ENCODE measurements around the gene PCDHGA1. TPM values are rescaled to one million over a fixed set of nuclear protein-coding genes. Genes with fewer than 3 reads are reported as not detected.

Gene PCDHGA1
- total and polyA plus RNA-seq, 2 donors (not counting 1 experiment from before 2014, with no cell fraction given) = 0.06 to 0.64 TPM

- 27% methylated on average over 24 of the region's 24 CpGs for WGBS (ENCODE audit: insufficient coverage)
- no peak overlapping the region for H3K27ac ChIP-seq (ENCODE audit: low read length in 2 of 2)
- ChIA-PET POLR2A (no interaction called here), CTCF (interaction anchor here (0.6 to 5.0 kb wide), 10 partner anchors 9 to 81 kb away, joined by 3 to 65 read pairs (median 7); partner anchors contain the start of genes PCDHGA10, PCDHGA11 and PCDHGA12)
- DNase-seq = peak; percentile 12
- intact Hi-C loops (cut with micrococcal nuclease) = loop anchor here (2.0 kb wide), 1 partner anchor 34 kb away; no protein-coding TSS in a partner anchor
- H3K36me3 ChIP-seq (replicated peaks in 1 of 2; ENCODE audit: control extremely low read depth in 1 of 2, control insufficient read depth in 1 of 2, extremely low read depth in 1 of 2, insufficient read depth in 2 of 2, low read length in 1 of 2) = no peaks in the 10 kb centered on the region
- Mint-ChIP-seq H3K4me1 (peaks cover 29% of the 10 kb centered on the region), H3K4me3 (peak overlapping the region; percentile 95), H3K9me3 (ENCODE audit: insufficient read depth) (no peaks in the 10 kb centered on the region), H3K27ac (no peak overlapping the region), H3K27me3 (peaks cover 45% of the 10 kb centered on the region)
- peaks cover 0 to 49% (median 31%) of the 10 kb centered on the region in 4 experiments for H3K27me3 ChIP-seq (replicated peaks in 1 of 4; ENCODE audit: control extremely low read depth in 1 of 4, control insufficient read depth in 3 of 4, insufficient read depth in 4 of 4, low read length in 3 of 4)
- TF ChIP-seq, protein P1, sequence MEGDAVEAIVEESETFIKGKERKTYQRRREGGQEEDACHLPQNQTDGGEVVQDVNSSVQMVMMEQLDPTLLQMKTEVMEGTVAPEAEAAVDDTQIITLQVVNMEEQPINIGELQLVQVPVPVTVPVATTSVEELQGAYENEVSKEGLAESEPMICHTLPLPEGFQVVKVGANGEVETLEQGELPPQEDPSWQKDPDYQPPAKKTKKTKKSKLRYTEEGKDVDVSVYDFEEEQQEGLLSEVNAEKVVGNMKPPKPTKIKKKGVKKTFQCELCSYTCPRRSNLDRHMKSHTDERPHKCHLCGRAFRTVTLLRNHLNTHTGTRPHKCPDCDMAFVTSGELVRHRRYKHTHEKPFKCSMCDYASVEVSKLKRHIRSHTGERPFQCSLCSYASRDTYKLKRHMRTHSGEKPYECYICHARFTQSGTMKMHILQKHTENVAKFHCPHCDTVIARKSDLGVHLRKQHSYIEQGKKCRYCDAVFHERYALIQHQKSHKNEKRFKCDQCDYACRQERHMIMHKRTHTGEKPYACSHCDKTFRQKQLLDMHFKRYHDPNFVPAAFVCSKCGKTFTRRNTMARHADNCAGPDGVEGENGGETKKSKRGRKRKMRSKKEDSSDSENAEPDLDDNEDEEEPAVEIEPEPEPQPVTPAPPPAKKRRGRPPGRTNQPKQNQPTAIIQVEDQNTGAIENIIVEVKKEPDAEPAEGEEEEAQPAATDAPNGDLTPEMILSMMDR (IDR thresholded peaks at IDR 0.05) = no peak
- no peak for TF ChIP-seq EZH2 (IDR thresholded peaks at IDR 0.05; ENCODE audit: borderline replicate concordance, insufficient read depth, low read depth, low read length, poor library complexity, severe bottlenecking)
- H3K79me2 ChIP-seq (ENCODE audit: control insufficient read depth, insufficient read depth, low read length) = no peaks in the 10 kb centered on the region
- H3K4me3 ChIP-seq (ENCODE audit: control extremely low read depth in 1 of 5, extremely low read depth in 1 of 5, insufficient read depth in 1 of 5, low read depth in 2 of 5, low read length in 4 of 5) = peak overlapping the region in 3 of 5 experiments; percentile 49 to 64 (median 53)
- H3K4me2 ChIP-seq (replicated peaks; ENCODE audit: low read depth, low read length, poor library complexity, severe bottlenecking) = peak overlapping the region; percentile 76
- H4K20me1 ChIP-seq (ENCODE audit: control insufficient read depth, insufficient read depth, low read length, poor library complexity, severe bottlenecking) = no peaks in the 10 kb centered on the region
- H3K9ac ChIP-seq (ENCODE audit: low read length) = peak overlapping the region; percentile 60
- ATAC-seq (ENCODE audit: low read depth) = no peak
- H2AFZ ChIP-seq (ENCODE audit: insufficient read depth, low read depth, low read length, poor library complexity, severe bottlenecking) = no peak overlapping the region
- peaks cover 23 to 32% of the 10 kb centered on the region in 2 donors for H3K4me1 ChIP-seq (ENCODE audit: control insufficient read depth in 2 of 2, insufficient read depth in 2 of 2, low read length in 2 of 2)
- peaks cover 0 to 13% (median 0%) of the 10 kb centered on the region in 3 donors for H3K9me3 ChIP-seq (ENCODE audit: control extremely low read depth in 1 of 3, control insufficient read depth in 2 of 3, insufficient read depth in 1 of 3, low read length in 2 of 3)
Measured at GRCh38 chr5:141477044-141477575, 146.8 kb downstream of the PCDHGA1 start.

DNA sequence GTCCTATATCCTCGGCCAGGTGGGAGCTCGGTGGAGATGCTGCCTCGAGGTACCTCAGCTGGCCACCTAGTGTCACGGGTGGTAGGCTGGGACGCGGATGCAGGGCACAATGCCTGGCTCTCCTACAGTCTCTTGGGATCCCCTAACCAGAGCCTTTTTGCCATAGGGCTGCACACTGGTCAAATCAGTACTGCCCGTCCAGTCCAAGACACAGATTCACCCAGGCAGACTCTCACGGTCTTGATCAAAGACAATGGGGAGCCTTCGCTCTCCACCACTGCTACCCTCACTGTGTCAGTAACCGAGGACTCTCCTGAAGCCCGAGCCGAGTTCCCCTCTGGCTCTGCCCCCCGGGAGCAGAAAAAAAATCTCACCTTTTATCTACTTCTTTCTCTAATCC lies 147.5 kb downstream of the PCDHGA1 start:
- peak; percentile 8 for DNase-seq
- no peak overlapping the region for H3K4me3 ChIP-seq (ENCODE audit: control extremely low read depth in 1 of 5, extremely low read depth in 1 of 5, insufficient read depth in 1 of 5, low read depth in 2 of 5, low read length in 4 of 5)
- no peak overlapping the region for H2AFZ ChIP-seq (ENCODE audit: insufficient read depth, low read depth, low read length, poor library complexity, severe bottlenecking)
- H3K79me2 ChIP-seq (ENCODE audit: control insufficient read depth, insufficient read depth, low read length) = no peaks in the 10 kb centered on the region
- POLR2A ChIA-PET = no interaction called here
- TF ChIP-seq, protein P1 (IDR thresholded peaks at IDR 0.05) = no peak
- TF ChIP-seq EZH2 (IDR thresholded peaks at IDR 0.05; ENCODE audit: borderline replicate concordance, insufficient read depth, low read depth, low read length, poor library complexity, severe bottlenecking) = no peak
- no peak for ATAC-seq (ENCODE audit: low read depth)
- no peaks in the 10 kb centered on the region for H3K36me3 ChIP-seq (replicated peaks in 1 of 2; ENCODE audit: control extremely low read depth in 1 of 2, control insufficient read depth in 1 of 2, extremely low read depth in 1 of 2, insufficient read depth in 2 of 2, low read length in 1 of 2)
- Mint-ChIP-seq H3K27me3 (peaks cover 51% of the 10 kb centered on the region), H3K9me3 (ENCODE audit: insufficient read depth) (no peaks in the 10 kb centered on the region), H3K4me1 (peaks cover 29% of the 10 kb centered on the region), H3K27ac (no peak overlapping the region), H3K4me3 (peak overlapping the region; percentile 21)
- H3K9ac ChIP-seq (ENCODE audit: low read length) = no peak overlapping the region
- CTCF ChIA-PET = interaction anchor here (0.6 to 5.0 kb wide), 3 partner anchors 20 to 45 kb away, joined by 3 to 65 read pairs (median 37); no protein-coding TSS in a partner anchor
- peak overlapping the region; percentile 76 for H3K4me2 ChIP-seq (replicated peaks; ENCODE audit: low read depth, low read length, poor library complexity, severe bottlenecking)
- peaks cover 0 to 13% (median 0%) of the 10 kb centered on the region in 3 donors for H3K9me3 ChIP-seq (ENCODE audit: control extremely low read depth in 1 of 3, control insufficient read depth in 2 of 3, insufficient read depth in 1 of 3, low read length in 2 of 3)
- no peak overlapping the region for H3K27ac ChIP-seq (ENCODE audit: low read length in 2 of 2)
- WGBS (ENCODE audit: insufficient coverage) = 47% methylated on average over 12 of the region's 13 CpGs
- no peaks in the 10 kb centered on the region for H4K20me1 ChIP-seq (ENCODE audit: control insufficient read depth, insufficient read depth, low read length, poor library complexity, severe bottlenecking)
- intact Hi-C loops (cut with micrococcal nuclease) = loop anchor here (2.0 kb wide), 1 partner anchor 33 kb away; no protein-coding TSS in a partner anchor
- peaks cover 23 to 32% of the 10 kb centered on the region in 2 donors for H3K4me1 ChIP-seq (ENCODE audit: control insufficient read depth in 2 of 2, insufficient read depth in 2 of 2, low read length in 2 of 2)
- H3K27me3 ChIP-seq (replicated peaks in 1 of 4; ENCODE audit: control extremely low read depth in 1 of 4, control insufficient read depth in 3 of 4, insufficient read depth in 4 of 4, low read length in 3 of 4) = peaks cover 0 to 49% (median 33%) of the 10 kb centered on the region in 4 experiments
